ACHN (cell line): ENCODE data around the gene RYK.

Source experiments
- DNase-seq: peaks from one replicate; pipeline ENCODE4 v3.0.0-alpha.2; 2015
- in situ Hi-C: cut with HindIII; loops from 2 replicates; pipeline ENCODE4 v1.10.0; 2017; ENCODE audit warnings: low sequenced_read_pairs, low pct_ligation_motif_present, low pct_unique_long_range_greater_than_20kb

The RYK gene

DNA sequence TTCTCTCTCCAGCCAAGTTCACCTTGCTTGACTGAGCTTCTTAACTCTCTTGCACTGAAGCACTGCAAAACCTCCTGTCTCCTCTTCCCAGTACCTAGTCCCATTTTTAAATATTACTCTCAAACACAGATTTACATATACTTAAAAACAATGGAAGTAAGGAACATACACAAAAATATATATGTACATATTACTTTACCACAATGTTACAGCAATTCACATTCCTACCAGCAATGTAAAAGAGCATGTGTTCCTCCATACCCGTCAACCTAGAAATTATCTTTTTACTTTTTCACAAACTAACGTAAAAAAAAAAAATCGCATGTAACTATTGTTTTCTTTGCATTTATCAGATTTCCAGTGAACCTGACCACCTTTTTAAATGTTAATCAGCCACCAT lies 60.4 kb downstream of the RYK start:
- DNase-seq = no peak
- in situ Hi-C loops = no loop called here

DNA sequence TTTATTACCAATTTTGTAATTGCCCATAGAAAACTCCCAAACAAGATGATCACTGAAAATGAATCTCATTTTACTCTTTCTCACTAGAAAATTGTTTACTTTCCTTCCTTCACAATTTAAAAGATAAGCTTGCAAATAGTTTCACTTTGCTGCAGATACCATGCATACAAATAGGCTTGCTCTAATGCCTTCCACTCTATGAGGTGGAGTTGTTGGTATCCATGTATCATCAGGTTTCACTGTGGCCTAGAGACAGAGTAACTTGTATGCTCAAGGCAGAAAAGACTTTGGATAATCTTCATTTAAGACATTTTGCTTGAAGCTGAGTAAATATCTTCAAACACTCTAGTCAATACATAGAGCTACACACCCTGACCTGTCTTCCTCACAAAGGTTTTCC lies 60.8 kb downstream of the RYK start:
- no peak for DNase-seq
- in situ Hi-C loops = no loop called here

DNA sequence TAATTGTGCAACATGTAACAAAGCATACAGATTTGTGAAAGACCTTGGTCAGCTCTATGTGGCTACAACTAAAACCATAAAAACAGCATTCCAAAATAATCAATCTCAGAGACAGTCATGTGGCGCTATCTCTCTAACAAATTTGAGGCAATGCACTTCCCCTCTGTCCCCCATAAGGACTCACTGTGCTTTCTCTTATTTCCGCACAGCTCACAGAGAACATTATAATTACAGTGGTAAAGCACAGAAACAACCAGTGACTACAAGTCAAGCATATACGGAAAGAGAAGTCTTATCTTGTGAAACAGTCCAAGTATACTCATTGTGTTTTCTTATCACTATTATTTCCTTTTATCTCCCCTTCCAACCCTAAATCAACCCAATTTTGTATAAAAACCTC lies 64.3 kb downstream of the RYK start:
- in situ Hi-C loops = no loop called here
- no peak for DNase-seq

DNA sequence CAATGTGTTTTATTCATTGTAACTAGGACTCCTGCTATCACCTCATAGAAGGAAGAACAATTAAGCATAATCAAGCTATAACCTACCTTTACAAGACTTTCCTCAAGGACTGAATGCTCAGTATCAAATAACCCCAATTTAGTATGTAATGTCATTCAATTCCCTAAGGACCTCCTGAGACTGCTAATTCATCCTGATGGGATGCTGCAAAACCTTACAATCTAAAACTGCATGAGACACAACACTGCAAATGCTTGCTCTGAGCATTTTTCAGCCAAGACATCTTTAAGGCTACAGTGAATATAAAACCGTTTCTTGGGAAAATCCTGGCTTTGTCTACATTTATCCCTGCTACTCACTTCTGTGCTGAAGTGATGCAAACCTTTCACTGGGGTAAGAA lies 69.9 kb downstream of the RYK start:
- DNase-seq = no peak
- in situ Hi-C loops = no loop called here

DNA sequence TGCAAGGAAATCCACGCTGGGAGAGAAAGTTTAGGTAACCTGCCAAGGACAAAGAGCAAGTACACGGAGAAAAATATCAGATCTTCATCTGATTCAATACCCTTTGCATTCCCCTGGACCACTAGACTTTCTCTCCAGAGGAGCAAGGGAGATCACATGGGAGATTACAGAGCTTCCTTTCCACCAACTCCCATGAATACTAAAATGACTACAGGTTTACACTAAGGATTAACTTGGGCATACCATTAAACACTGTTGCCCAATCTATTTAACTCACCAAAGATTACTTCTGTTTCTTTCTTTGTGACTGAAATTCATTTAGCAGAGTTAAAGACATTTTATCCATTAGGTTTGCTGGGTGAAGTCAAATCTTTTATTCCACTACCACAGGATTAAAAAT lies 71.2 kb downstream of the RYK start:
- no peak for DNase-seq
- in situ Hi-C loops = no loop called here

DNA sequence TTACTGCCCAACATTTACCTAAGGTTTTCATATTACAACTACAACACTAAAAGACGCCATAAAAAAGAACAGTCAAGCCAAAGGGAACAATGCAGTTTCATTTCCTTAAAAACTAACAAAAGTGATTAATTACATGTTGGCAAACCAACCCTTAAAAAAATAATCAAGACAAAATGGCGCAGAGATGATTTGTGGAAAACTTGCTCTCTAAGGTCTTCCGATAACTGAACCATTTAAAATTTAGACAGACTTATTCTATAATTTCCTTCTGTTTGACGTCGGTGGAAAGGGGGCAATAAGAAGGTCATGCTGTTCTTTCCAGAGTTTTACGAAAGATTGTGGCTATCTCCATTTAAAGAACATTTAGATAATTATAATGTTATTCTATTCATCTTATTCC lies 87.6 kb downstream of the RYK start:
- no peak for DNase-seq
- in situ Hi-C loops = no loop called here

DNA sequence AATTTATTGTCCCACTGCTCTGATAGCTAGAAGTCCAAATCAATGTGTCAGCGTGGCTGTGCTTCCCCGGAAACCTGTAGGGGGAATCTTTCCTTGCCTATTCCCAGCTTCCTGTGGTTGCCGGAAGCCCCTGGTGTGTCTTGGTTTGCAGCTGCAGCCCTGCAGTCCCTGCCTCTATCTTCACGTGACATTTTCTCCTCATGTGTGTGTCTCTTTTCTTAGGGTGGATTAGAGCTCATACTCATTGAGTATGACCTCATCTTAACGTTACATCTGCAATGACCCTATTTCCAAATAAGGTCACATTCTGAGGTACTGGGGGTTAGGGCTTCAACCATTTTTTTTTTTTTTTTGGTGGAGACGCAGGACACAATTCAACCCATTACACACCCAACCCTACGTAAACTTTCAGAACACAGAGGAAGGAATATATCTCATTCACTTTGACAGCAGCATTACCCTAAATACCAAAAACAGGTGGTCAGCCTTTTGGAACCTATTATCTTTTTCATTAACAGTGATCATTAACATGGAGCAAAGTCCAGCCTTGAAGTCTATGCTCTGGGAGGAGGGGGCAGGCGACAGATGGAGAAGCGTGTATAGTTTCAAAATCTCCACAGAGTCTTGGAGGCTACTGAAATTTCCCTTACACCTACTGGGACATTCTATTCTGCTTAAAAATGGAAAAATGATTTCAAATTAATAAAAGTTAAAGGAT lies 88.6 kb downstream of the RYK start:
- DNase-seq = no peak
- in situ Hi-C loops = no loop called here

DNA sequence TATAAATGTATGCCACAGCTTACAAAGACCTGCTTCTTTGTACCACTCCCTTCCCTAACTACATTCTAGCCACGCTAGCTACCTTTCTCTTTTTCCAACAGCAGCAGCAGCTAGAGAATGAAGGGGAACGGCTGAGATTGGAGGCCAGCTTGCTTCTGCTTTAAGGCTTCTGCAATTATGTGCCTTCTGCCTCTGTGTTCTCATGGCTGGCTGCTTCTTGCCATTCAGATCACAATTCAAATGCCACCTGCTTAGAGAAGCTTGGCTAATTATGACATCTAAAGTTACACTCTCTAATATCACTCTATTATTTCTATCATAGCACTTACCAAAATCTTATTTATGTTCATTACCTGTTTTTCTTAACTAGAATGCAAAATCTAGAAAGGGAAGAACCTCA lies 95.2 kb downstream of the RYK start:
- in situ Hi-C loops = no loop called here
- no peak for DNase-seq

DNA sequence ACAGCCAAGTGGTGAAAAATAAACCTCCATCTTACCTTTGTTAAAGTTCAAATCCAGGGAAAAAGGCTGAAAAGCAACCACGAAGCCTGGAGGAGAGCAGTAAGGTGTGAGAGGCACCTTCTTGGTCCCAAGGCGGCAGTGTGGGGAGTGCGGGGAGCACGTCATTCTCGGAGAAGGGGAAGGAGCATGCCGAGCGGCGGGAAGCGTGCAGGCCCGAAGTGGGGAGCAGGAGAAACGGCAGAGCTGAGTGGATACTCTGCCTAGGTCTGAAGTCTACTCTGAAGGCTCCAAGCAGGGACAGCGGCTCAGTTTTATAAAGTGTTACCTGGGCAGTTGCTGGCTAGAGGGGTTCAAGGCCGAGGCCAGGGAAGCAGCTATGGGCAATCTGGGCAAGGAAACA lies 96.9 kb downstream of the RYK start:
- in situ Hi-C loops = no loop called here

DNA sequence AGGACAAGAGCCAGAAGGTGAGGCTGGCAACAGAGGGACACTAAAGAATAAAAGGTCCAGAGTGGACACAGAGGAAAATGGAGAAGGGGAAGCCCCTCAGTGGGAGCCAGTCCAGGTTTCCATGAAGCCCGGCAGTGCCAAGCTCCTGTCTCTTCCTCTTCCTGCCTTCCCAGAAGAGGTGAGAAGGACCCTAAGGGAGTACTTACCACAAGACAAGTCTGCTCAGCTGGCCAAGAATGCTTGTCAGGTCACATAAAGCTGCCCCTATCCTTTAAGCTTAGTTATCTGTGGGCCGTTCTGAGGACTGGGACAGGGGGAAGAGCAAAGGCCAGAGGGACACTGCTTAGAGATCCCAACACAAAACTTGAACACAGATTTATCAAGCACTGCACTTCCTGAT lies 100.2 kb downstream of the RYK start:
- in situ Hi-C loops = no loop called here

More for the DNA sequence above, 96.9 kb downstream of the RYK start:
- no peak for DNase-seq

DNA sequence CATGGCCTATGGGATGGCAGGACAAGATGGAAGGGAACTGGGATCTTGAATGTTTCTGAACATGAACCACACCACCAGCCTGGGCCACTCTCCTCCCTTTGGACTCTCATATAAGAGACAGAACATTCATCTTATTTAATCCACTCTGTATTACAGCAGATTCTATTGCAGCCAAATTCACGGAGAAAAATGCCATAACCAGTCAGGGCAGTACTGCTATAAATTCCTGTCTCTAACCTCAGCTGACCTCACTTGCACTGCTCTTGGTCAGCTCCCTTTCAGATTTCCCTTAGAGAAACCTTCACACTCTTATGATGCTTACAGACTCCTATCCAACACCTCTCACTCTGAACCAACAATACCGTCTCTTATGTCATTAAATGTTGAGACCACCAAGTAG lies 101.4 kb downstream of the RYK start:
- in situ Hi-C loops = no loop called here
- DNase-seq = no peak

More for the DNA sequence above, 100.2 kb downstream of the RYK start:
- no peak for DNase-seq

DNA sequence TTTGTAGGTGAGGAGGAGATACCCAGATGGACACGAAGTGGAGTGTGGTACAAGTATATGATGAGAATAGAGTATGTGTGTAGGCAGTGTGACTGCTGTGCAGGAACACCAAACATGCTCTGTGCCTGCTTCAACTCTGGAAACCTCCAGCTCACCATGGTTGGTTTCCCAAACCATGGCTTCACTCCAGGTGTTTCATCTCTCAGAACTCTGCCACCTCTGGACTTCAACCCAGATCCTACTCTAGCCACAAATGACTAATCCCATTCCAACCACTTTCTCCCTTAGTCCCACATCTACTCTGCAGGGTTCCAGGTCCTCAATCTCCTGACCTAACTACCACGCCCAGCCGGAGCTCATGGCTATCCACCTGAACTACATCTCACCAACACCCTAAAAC lies 102.1 kb downstream of the RYK start:
- in situ Hi-C loops = no loop called here
- DNase-seq = no peak

DNA sequence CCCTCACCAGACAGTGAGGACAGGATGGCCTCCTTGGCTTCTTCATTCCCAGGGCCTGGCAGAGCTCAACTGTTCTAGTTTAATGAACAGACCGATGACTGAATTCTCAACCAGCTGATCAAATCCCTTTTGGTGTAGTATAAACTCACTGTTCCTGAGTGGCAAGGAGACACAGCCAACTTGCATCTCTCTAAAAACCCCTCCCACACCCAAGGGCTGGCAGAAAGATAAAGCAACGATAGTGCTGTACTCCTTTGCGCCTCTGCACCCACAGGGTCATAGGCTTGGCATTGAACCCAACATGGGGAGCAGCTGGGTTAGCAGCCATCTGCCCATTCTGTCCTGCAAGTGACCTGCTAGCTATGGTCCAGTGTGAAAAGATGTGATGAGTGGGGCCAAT lies 103.2 kb downstream of the RYK start:
- in situ Hi-C loops = no loop called here
- no peak for DNase-seq

DNA sequence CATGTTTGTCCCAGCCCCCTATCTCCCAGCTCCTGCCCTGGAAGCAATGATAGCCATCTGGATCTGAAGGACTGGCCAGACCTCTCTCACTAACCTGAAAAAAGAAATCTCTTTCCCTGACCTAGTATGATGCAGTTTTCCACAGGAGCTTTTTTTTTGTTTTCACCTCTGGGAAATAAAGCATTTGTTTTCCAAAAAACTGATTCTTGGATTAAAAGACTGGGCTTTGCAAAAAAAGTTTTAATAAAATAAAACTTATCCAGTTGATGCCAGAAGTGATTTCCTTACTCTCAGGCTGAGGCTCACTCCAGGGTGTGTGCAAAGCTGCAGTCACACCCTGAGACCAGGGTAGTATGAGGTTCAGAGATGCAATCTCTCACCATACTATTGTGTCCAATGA lies 104.0 kb downstream of the RYK start:
- no peak for DNase-seq
- in situ Hi-C loops = no loop called here

DNA sequence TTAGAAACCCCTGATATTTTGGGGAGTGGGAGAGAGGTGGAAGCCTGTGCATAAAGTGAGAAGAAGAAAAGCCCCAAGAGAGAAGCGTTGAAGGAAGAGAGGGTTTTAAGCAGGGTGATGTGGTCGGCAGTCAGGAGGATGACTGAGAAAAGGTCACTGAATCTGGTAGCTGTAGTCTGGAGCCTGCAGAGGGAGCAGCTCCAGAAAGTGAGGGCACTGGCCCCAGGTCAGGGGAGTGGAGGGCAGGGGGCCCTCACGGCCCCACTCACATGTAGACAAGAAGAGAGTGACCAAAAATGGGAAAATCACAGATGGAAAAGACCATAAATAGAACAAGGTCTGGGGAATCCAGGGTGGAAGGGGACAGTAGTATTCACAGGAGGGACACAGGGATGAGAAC lies 105.5 kb downstream of the RYK start:
- in situ Hi-C loops = no loop called here

DNA sequence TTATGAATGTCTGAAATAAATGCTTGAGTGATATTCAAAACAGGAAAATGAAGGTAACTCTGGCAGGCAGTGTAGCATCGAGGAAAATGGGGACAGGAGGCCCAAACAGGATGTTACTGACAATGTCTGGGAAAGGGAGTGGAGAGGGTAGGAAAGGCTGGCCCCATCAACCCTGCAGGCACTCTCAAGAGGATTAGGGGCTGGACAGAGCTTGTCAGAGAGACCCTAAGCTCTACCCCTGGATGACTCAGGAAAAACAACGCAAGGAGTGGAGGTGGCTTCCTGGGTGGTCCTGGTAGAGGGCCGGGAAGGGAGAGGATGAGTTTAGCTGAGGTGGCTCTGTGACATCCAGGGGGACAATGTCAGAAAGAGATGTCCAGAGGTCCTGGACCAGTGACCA lies 106.0 kb downstream of the RYK start:
- no peak for DNase-seq
- in situ Hi-C loops = no loop called here

More for the DNA sequence above, 105.5 kb downstream of the RYK start:
- DNase-seq = no peak

DNA sequence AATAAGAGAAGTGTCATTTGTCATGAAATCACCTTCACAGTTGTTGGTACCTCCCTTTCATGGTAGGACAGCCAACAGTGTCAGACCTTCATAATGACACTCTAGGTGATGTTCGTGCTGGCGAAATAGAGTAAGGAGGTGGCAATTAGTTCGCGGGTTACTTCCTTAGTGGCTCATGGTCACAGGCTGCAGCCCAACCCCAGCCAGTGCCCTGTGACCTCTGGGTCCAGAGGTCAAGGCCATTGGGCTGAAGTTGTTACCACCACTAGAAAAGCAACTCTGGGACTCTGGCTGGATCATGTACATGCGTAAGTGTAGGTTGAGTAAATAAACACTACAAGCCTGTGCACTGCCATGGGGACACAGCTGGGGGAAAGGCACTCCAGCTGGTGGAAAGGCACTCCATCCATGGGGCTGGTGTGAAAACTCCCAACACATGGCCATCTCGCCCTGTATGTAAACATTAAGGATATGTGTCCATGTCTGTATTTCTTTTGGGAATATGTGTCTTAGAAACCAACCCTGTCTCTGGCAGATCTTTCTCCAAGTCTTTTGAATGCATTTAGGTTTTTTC lies 106.7 kb downstream of the RYK start:
- DNase-seq = no peak
- in situ Hi-C loops = no loop called here

DNA sequence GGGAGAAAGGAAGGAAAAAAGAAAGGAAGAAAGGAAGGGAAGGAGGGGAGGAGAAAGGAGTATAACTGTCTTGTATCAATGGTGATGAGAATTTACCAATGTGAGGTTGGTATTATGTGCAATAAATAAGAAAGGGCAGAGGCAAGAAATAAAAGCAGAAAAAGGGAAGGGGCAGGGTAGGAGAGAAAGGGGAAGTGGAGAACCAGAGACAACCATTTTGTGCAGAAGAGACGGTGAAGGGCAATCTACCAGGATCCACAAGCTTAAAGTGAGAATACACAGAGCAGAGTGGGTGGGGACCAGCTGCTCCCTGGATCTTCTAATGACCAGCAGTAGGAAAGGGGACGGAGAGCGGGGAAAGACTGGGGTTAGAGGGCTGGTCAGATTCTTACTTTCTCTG lies 114.1 kb downstream of the RYK start:
- no peak for DNase-seq
- in situ Hi-C loops = no loop called here

DNA sequence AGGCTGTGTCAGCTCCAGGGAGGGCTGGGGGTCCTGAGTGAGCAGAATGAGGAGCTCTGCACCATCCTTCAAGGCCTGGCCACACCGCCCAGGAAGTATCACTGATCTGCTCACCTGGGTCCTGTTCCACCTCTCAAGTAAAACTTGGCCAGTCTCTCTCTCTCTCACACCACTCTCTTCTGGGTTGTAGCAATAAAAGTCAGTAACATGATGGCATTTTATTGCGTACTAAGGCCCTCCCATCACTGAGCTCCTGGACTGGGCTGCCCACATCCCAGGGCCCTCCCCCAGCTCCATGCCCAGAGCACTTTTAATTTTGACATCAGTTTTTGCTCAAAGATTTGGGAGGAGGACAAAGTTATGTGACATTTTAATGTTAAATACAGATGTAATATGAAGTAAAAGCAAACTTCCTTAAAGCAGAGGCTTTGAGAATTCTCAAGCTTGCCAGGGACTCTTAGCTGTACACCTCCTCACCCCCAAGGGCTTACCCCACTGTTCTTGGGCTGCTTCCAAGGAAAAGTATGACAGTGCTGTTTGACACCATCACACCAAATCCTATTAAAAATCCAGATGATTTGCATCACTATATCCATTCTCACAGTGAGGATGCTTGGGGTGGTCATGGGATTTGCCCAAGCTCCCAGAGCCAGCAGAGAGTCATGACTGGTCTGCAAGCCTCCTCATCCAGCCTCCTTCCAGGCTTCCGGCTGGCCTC lies 115.8 kb downstream of the RYK start:
- in situ Hi-C loops = no loop called here
- DNase-seq = no peak

DNA sequence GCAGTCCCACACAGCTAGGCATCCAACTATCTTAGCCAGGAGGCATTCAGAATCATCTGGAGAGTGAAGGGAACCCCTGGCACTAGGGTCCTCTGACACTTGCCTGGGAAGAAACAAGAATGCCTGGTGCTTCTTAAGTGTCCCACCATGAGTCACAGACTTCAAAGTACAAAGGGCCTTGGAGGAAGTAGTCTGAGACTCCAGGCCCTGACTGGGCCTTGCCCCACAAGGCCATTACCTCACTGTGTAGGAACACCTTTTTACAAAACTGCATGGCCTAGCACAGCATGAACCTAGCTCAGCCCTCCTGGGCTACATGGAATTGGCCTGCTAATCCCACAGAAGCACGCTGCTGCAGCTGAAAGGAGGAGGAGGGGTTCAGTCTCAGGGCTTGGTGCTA lies 116.4 kb downstream of the RYK start:
- no peak for DNase-seq

More for the DNA sequence above, 116.4 kb downstream of the RYK start:
- in situ Hi-C loops = no loop called here
